Stimulated activated CD4-positive, alpha-beta T cell treated with anti-CD3 and anti-CD28 coated beads, Interleukin-4, amount 100 ng/mL, for 4 hours (primary cell): ENCODE measurements around the gene ANKRD65.
A peak's percentile ranks its signal among the peaks of the same experiment; 100 is the strongest.
"Not testable (repeated sequence)": the region's sequence is repeated elsewhere in the genome, so short reads cannot be mapped to it uniquely, and the experiment has no call there.

Experiments
- DNase-seq, 2 experiments: peaks; one replicate each; pipeline ENCODE4 v3.0.0-alpha.2; 2020

ANKRD65 gene

GRCh38 chr1:1415751-1416150 lies 5.3 kb downstream of the ANKRD65 start:
- no peak for DNase-seq

- DNase-seq, result not testable (repeated sequence)
Observed at GRCh38 chr1:1412311-1412902, 8.7 kb downstream of the ANKRD65 start.

GRCh38 chr1:1411626-1412025 lies 9.4 kb downstream of the ANKRD65 start:
- no peak for DNase-seq

GRCh38 chr1:1410238-1410637 lies 10.8 kb downstream of the ANKRD65 start:
- DNase-seq, result not testable (repeated sequence)

- no peak for DNase-seq
Observed at GRCh38 chr1:1407636-1408318, 13.3 kb downstream of the ANKRD65 start.

GRCh38 chr1:1406821-1407635 lies 14.0 kb downstream of the ANKRD65 start, which contains the start of gene MRPL20:
TSS of gene MRPL20 (minus strand) at chr1:1407293. CDS start at chr1:1407217, 76 bp downstream.
- peak; percentile 93 to 95 for DNase-seq

- DNase-seq, result no peak
Observed at GRCh38 chr1:1406101-1406820, 14.8 kb downstream of the ANKRD65 start.

- no peak for DNase-seq
Observed at GRCh38 chr1:1403653-1404052, 17.4 kb downstream of the ANKRD65 start.

- not testable (repeated sequence) for DNase-seq
Observed at GRCh38 chr1:1402901-1403392, 18.1 kb downstream of the ANKRD65 start.

- DNase-seq, result peak in 1 of 2 experiments; percentile 35
Observed at GRCh38 chr1:1402072-1402900, 18.8 kb downstream of the ANKRD65 start.

GRCh38 chr1:1401457-1402010 lies 19.5 kb downstream of the ANKRD65 start:
- DNase-seq, result no peak

GRCh38 chr1:1400576-1401456 lies 20.3 kb downstream of the ANKRD65 start:
- no peak for DNase-seq

GRCh38 chr1:1399872-1400575 lies 21.1 kb downstream of the ANKRD65 start:
- no peak for DNase-seq

- DNase-seq, result peak; percentile 99
Observed at GRCh38 chr1:1399187-1399871, 21.7 kb downstream of the ANKRD65 start, which contains the start of gene CCNL2. TSS of gene CCNL2 (minus strand) at chr1:1399335. CDS start at chr1:1399306, 29 bp downstream.

GRCh38 chr1:1398677-1399186 lies 22.3 kb downstream of the ANKRD65 start:
- peak in 1 of 2 experiments; percentile 14 for DNase-seq

- DNase-seq, result no peak
Observed at GRCh38 chr1:1397839-1398523, 23.1 kb downstream of the ANKRD65 start.

- no peak for DNase-seq
Observed at GRCh38 chr1:1395166-1395565, 25.9 kb downstream of the ANKRD65 start.

- no peak for DNase-seq
Observed at GRCh38 chr1:1394116-1394515, 27.0 kb downstream of the ANKRD65 start.
